BLaER1 (cell line): Measurements from ENCODE around the gene E2F7.

Source experiments
- H3K27ac ChIP-seq: shearing (Covaris generic); formaldehyde crosslinking; 2 replicates; pipeline ENCODE4 v1.8.1; 2022
- H3K27me3 ChIP-seq: shearing (Covaris generic); formaldehyde crosslinking; 2 replicates; pipeline ENCODE4 v1.8.1; 2022
- H3K36me3 ChIP-seq: shearing (Covaris generic); formaldehyde crosslinking; 2 replicates; pipeline ENCODE4 v1.8.1; 2022
- H3K4me1 ChIP-seq: shearing (Covaris generic); formaldehyde crosslinking; 2 replicates; pipeline ENCODE4 v1.8.1; 2022
- H3K4me2 ChIP-seq: shearing (Covaris generic); formaldehyde crosslinking; 2 replicates; pipeline ENCODE4 v1.8.1; 2022
- H3K4me3 ChIP-seq: shearing (Covaris generic); formaldehyde crosslinking; 2 replicates; pipeline ENCODE4 v1.8.1; 2022
- H3K9ac ChIP-seq: shearing (Covaris generic); formaldehyde crosslinking; 2 replicates; pipeline ENCODE4 v1.8.1; 2022
- H3K9me3 ChIP-seq: shearing (Covaris generic); formaldehyde crosslinking; 2 replicates; pipeline ENCODE4 v1.8.1; 2022
- H4K20me1 ChIP-seq: shearing (Covaris generic); formaldehyde crosslinking; 2 replicates; pipeline ENCODE4 v1.8.1; 2022
- Cebpa-rat ChIP-seq: shearing (Covaris generic); IDR thresholded peaks from 2 replicates; pipeline ENCODE4 v1.8.1; 2022

Gene E2F7

GRCh38 chr12:77003246-77003645, 62.1 kb downstream of the E2F7 start:
- Histone ChIP-seq H4K20me1 (no peaks in the 10 kb centered on the region), H3K36me3 (no peaks in the 10 kb centered on the region), H3K4me2 (no peak overlapping the region), H3K4me1 (no peaks in the 10 kb centered on the region), H3K27ac (no peak overlapping the region), H3K27me3 (no peaks in the 10 kb centered on the region), H3K9me3 (no peaks in the 10 kb centered on the region), H3K9ac (no peak overlapping the region), H3K4me3 (no peak overlapping the region)
- no peak for TF ChIP-seq Cebpa-rat

GRCh38 chr12:77002382-77002781, 63.0 kb downstream of the E2F7 start:
- Histone ChIP-seq H3K36me3 (no peaks in the 10 kb centered on the region), H3K27ac (no peak overlapping the region), H3K9me3 (no peaks in the 10 kb centered on the region), H3K4me1 (no peaks in the 10 kb centered on the region), H4K20me1 (no peaks in the 10 kb centered on the region), H3K4me3 (no peak overlapping the region), H3K27me3 (no peaks in the 10 kb centered on the region), H3K9ac (no peak overlapping the region), H3K4me2 (no peak overlapping the region)
- no peak for TF ChIP-seq Cebpa-rat

GRCh38 chr12:77001276-77001675, 64.1 kb downstream of the E2F7 start:
- Histone ChIP-seq H4K20me1 (no peaks in the 10 kb centered on the region), H3K4me1 (no peaks in the 10 kb centered on the region), H3K4me3 (no peak overlapping the region), H3K9me3 (no peaks in the 10 kb centered on the region), H3K36me3 (no peaks in the 10 kb centered on the region), H3K4me2 (no peak overlapping the region), H3K9ac (no peak overlapping the region), H3K27me3 (no peaks in the 10 kb centered on the region), H3K27ac (no peak overlapping the region)
- TF ChIP-seq Cebpa-rat, result no peak

- Histone ChIP-seq H3K4me1 (no peaks in the 10 kb centered on the region), H3K27me3 (no peaks in the 10 kb centered on the region), H4K20me1 (no peaks in the 10 kb centered on the region), H3K4me2 (no peak overlapping the region), H3K4me3 (no peak overlapping the region), H3K27ac (no peak overlapping the region), H3K9me3 (no peaks in the 10 kb centered on the region), H3K36me3 (no peaks in the 10 kb centered on the region), H3K9ac (no peak overlapping the region)
- no peak for TF ChIP-seq Cebpa-rat
Observed at GRCh38 chr12:76998908-76999556, 66.3 kb downstream of the E2F7 start.

- Histone ChIP-seq H3K4me1 (no peaks in the 10 kb centered on the region), H3K9ac (no peak overlapping the region), H3K27me3 (no peaks in the 10 kb centered on the region), H3K9me3 (no peaks in the 10 kb centered on the region), H3K27ac (no peak overlapping the region), H3K4me2 (no peak overlapping the region), H3K36me3 (no peaks in the 10 kb centered on the region), H3K4me3 (no peak overlapping the region), H4K20me1 (no peaks in the 10 kb centered on the region)
- TF ChIP-seq Cebpa-rat, result no peak
Observed at GRCh38 chr12:76998386-76998785, 67.0 kb downstream of the E2F7 start.

- no peak overlapping the region for H3K4me2 ChIP-seq
- no peaks in the 10 kb centered on the region for H3K27me3 ChIP-seq
- no peaks in the 10 kb centered on the region for H4K20me1 ChIP-seq
- H3K4me1 ChIP-seq, result no peaks in the 10 kb centered on the region
- no peak overlapping the region for H3K9ac ChIP-seq
- H3K36me3 ChIP-seq, result no peaks in the 10 kb centered on the region
- no peak overlapping the region for H3K27ac ChIP-seq
- no peaks in the 10 kb centered on the region for H3K9me3 ChIP-seq
- TF ChIP-seq Cebpa-rat, result no peak
- H3K4me3 ChIP-seq, result no peak overlapping the region
Observed at GRCh38 chr12:76997011-76997780, 68.2 kb downstream of the E2F7 start.

GRCh38 chr12:76990716-76991115, 74.7 kb downstream of the E2F7 start:
- Histone ChIP-seq H4K20me1 (no peaks in the 10 kb centered on the region), H3K4me1 (no peaks in the 10 kb centered on the region), H3K9me3 (no peaks in the 10 kb centered on the region), H3K36me3 (no peaks in the 10 kb centered on the region), H3K27me3 (no peaks in the 10 kb centered on the region), H3K4me3 (no peak overlapping the region), H3K4me2 (no peak overlapping the region), H3K9ac (no peak overlapping the region), H3K27ac (no peak overlapping the region)
- TF ChIP-seq Cebpa-rat, result no peak

GRCh38 chr12:76984566-76984965, 80.8 kb downstream of the E2F7 start:
- Histone ChIP-seq H3K4me1 (no peaks in the 10 kb centered on the region), H3K4me2 (no peak overlapping the region), H3K27ac (no peak overlapping the region), H3K36me3 (no peaks in the 10 kb centered on the region), H4K20me1 (no peaks in the 10 kb centered on the region), H3K9me3 (peaks cover 38% of the 10 kb centered on the region), H3K9ac (no peak overlapping the region), H3K4me3 (no peak overlapping the region), H3K27me3 (no peaks in the 10 kb centered on the region)
- TF ChIP-seq Cebpa-rat, result no peak

GRCh38 chr12:76983420-76983819, 81.9 kb downstream of the E2F7 start:
- Histone ChIP-seq H3K27ac (no peak overlapping the region), H4K20me1 (no peaks in the 10 kb centered on the region), H3K9ac (no peak overlapping the region), H3K4me3 (no peak overlapping the region), H3K4me2 (no peak overlapping the region), H3K36me3 (no peaks in the 10 kb centered on the region), H3K9me3 (peaks cover 38% of the 10 kb centered on the region), H3K4me1 (no peaks in the 10 kb centered on the region), H3K27me3 (no peaks in the 10 kb centered on the region)
- TF ChIP-seq Cebpa-rat, result no peak

GRCh38 chr12:76980196-76980595, 85.2 kb downstream of the E2F7 start:
- no peaks in the 10 kb centered on the region for H3K4me1 ChIP-seq
- no peaks in the 10 kb centered on the region for H3K27me3 ChIP-seq
- H3K9me3 ChIP-seq, result peaks cover 34% of the 10 kb centered on the region
- H4K20me1 ChIP-seq, result no peaks in the 10 kb centered on the region
- no peak overlapping the region for H3K4me2 ChIP-seq
- no peak for TF ChIP-seq Cebpa-rat
- no peak overlapping the region for H3K27ac ChIP-seq
- no peaks in the 10 kb centered on the region for H3K36me3 ChIP-seq
- H3K9ac ChIP-seq, result no peak overlapping the region
- H3K4me3 ChIP-seq, result no peak overlapping the region
